Hepatic stellate cell (primary cell): Measurements from ENCODE around the gene CYP4V2.

Experiments
- DNase-seq: peaks from one replicate; pipeline ENCODE4 v3.0.0; 2011; ENCODE audit warnings: low spot score

Gene CYP4V2

DNA sequence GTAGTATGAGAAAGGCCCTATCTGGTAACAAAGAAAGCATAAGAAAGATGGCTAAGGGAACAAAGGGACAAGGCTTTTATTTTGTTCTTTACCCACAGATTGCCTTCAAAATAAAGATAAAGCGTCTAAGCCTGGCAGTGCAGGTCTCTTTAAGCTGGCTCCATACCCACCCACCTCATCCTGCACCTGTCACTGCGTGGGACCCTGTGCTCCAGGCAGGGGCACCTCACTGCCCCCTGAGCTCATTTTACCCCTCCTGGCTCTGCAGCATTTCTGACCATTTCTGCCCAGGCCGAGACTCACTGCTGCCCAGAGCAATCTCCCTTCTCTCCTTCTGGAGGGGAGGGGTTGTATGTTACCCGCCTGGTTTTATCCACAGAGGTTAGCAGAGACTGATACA is 1.7 kb upstream of the CYP4V2 start:
- DNase-seq, result no peak

DNA sequence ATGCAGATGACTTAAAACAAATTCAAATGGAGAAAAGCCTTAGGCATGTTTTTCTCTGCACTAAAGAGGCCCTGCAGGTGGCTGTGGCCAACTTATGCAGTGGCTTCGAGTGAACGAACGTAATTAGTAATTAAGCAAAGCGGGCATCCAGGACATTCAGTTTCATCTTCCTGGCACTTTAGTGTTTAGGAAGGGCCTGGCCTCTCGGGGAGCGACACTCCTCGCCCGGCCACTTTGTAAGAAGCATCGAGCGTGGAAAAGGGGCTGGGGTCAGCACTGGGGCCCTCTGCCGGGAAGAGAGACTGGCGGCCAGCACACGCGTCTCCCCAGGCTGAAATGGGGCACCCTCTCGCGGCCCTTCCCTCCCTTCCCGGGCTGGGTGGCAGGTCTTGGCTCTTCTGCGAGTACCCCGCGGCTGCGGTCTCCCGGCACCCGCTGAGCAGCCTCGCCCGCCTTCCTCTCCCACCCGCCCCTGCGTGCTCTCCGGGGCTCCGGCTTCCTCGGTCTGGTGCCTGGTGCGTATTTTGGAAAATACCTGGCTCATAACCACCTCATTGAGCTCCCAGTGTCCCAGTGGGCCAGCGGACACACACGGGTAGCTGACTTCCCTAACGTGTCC is 677 bp upstream of the CYP4V2 start:
- no peak for DNase-seq

DNA sequence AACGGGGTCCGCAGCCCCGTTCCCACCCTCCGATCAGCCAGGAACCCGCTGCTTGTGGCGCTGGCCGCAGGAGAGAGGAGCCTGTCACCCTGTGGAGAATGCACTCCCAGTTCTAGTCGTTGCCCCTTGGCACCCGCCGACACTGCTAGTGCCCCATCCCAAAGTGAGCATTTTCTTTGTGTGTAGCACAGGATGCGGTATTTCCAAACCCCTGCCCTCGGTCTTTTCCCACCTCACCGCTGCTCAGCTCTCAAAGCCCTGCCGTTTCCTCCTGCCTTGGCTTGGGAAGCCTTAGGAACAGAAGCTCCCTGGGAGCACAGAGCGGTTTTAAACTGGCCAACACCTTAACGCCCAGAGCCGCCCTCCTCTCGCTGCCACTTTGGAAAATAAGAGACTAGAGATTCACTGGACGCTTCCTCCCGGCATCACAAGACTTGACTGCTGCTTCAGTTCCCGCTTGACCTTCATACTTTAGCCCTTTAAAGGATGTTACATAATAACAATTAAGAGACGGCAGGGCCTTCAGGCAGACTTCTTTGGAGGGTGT is 772 bp downstream of the CYP4V2 start:
- DNase-seq, result peak; percentile 49

DNA sequence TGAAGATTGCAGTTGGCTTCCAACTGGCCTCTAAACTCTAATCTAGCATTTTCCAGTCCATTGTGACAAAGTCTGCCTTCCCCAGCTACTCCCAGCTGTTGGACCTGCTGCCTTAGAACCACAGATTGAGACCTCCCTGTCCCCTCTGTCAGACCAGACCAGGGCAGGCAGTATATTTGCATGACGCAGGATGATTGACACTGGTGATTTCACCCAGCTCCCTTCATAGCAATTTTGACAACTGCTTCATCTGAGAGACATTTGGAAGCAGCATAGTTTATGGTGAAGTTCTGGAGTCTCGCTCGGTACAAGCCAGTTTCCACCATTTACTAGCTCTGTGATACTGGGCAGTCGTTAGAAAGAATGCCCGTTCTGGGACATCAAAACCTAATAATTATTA is 2.5 kb downstream of the CYP4V2 start:
- DNase-seq, result no peak

DNA sequence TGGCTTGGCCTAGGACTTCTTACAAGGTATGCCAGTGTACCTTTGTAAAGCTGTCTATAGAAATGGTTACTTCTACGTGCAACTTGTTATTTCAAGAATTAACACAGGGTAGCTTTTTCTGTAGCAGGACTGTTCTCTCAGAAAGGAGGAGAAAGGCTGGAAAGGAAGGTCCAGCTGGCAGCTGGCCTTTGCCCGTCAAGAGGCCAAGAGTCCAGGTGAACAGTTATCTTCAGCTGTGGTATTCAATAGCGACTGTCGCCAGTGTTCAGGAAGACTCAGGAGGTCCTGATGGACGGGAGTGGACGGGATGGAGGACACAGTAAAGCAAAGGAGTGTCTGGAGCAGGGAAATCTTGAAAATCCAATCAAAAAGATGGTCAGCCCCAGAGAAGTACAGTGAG is 4.7 kb downstream of the CYP4V2 start:
- DNase-seq, result no peak

DNA sequence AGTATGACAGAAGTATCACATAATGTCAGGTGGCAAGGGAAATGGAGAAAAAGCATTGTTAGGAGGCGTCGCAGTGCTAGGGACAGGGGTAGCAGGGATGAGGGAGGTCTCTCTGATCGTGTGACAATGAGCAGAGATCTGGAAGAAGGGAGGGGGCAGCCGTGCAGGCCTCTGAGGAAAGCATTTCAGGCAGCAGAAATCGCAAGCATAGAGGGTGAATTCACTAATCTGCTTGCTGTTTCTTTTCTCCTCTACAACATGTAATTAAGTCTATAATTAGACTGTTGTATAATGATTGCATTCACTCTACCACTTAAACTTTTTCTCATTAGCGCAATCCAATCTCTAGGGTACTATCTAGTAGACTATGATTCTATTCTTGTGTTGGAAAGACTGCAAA is 9.1 kb downstream of the CYP4V2 start:
- DNase-seq, result no peak

DNA sequence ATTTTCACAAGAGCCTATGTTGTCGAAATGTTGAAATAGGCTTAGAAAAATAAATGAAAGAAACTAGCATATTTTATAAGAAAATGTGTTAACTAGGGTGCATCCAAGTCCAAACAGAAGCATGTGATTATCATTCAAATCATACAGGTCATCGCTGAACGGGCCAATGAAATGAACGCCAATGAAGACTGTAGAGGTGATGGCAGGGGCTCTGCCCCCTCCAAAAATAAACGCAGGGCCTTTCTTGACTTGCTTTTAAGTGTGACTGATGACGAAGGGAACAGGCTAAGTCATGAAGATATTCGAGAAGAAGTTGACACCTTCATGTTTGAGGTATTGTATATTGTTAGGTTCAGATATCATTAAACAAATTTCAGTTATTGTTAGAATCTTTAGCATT is 9.6 kb downstream of the CYP4V2 start:
- no peak for DNase-seq

DNA sequence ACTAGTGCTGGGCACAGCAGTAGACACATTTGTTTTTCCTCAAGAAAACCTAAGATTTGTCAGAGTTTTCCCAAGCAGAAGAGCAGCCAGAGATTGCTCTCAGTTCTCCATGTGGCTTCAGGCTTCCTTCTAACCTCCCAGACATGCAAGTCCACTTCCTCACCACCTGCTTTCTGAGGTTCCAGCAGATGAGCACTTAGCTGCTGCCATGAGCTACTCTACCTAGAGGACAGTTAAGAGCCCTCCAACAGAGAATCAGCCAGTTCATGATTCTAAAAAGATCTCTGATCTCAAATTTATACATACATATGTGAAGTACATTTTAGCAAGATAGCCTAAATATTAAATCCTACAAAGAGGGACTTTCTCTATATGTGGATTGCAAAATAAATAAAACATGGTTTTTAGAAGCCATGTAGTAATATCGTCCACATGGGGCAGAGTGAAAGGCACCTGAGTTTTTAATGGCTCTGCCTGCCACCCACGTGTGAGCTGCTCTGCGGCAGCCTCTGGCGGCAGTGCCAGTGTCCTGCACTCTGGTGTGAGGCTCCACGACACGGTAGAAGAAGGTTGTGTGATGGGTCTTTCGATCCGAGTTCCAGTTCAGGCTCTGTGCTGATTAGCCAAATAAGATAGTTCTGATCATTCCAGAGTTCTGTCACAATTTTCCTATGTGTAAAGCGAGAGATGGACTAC is 10.3 kb downstream of the CYP4V2 start:
- DNase-seq, result peak; percentile 67

DNA sequence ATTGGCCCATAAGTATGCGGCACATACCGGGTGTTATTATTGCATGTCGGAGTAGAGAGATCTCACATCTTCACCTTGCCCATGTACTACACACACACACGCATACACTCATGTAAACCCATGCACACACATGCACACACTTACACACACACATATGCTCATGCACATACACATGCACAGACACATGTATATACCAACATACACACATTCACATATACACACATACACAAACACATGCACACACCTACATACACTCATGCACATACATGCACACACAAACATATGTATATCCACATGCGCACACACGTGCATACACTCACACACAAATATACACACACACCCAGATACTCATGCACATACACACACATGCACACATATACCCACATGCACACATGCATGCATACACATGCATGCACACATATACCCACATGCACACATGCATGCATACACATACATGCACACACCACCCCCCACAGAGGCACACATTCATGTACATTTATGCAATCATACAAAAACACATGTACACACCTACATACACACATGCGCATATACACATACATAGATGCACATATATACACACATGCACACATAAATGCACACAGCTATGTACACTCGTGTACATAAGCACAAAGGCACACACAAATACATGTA is 11.2 kb downstream of the CYP4V2 start:
- DNase-seq, result no peak

DNA sequence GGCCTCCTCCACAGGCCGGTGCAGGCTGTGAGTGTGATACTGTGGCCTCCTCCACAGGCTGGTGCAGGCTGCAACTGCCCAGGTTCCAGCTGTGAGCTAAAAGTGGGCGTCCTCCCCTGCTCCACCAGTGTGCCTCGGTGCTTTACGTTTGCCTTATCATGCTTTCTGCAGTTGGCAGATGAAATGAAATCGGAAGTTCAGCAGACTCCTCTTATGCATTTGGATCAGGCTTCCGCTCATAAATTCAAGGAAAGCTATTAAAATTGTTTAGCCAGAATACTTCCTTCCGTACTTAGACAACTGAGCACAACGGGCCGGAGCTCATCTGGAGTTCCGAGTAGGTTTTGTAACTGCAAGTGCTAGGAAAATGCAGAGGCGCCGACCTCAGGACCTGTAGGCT is 12.0 kb downstream of the CYP4V2 start:
- DNase-seq, result no peak

DNA sequence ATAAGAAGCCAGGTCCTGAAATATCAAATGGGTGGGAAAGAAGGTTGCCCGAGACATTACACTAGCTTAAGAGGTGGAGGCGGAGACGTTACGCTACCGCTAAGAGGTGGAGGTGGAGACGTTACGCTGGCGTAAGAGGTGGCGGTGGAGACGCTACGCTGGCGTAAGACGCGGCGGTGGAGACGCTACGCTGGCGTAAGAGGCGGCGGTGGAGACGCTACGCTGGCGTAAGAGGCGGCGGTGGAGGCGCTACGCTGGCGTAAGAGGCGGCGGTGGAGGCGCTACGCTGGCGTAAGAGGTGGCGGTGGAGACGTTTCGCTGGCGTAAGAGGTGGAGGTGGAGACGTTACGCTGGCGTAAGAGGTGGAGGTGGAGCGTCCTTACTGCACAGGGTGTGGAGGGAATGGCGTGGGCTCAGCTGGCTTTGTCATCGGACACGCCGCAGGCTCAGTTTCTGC is 12.8 kb downstream of the CYP4V2 start:
- peak; percentile 21 for DNase-seq

DNA sequence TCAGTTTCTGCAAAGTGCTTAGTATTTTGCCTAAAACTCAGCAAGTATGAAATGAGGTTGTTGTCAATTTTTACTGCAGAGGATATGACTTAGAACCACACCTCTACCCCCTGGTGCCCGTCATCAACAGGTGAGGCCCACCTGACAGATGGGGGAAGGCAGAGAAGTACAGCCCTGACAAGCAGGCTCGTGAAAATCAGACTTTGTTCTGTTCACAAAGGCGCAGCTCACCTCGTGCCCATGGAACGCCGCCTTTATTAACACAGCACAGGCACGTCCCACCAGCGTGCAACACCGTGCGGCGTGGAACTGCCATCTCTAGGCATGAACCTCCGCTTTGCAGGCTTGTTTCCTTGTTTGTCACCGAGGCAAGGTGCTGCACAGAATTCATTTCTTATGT is 13.3 kb downstream of the CYP4V2 start:
- DNase-seq, result no peak

DNA sequence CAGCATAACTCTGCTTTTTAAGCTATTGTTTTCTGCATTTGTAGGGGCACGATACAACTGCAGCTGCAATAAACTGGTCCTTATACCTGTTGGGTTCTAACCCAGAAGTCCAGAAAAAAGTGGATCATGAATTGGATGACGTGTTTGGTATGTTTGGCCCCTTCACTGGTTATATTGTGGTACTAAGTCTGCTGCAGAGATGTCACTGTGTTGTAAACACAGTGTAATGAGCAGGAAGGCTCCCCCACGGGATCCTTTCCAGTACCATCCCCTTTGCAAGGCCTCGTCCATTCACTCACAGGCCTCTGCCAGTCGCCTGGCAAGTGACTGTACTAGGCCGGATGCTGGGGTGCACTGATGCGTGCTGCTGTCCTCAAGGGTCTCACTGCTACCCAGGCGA is 13.8 kb downstream of the CYP4V2 start:
- no peak for DNase-seq

DNA sequence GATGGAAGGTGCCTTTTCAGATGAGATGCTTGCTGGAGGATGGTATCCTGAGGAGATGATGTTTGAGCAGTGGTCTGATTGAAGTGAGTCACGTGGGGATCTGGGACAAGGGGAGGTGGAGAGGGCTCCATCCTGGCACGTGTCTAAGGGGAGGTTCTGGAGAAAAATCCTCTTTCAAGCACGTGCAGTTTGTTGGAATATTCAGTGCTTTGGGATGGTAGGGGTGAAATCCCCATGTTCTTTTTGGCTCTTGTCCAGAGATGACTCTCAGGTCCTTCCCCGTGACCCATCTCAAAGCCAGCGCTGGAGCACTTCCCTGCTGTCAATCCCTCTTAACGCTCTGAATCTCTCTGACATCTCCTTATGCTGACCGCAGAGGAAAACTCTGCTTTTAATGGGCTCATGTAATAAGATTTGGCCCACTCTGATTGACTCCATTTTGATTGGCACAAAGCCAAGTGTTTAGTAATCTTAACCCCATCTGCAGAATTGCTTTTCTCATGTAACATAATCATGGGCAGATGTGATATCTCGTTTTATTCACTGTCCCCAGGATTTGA is 25.2 kb downstream of the CYP4V2 start:
- DNase-seq, result no peak

DNA sequence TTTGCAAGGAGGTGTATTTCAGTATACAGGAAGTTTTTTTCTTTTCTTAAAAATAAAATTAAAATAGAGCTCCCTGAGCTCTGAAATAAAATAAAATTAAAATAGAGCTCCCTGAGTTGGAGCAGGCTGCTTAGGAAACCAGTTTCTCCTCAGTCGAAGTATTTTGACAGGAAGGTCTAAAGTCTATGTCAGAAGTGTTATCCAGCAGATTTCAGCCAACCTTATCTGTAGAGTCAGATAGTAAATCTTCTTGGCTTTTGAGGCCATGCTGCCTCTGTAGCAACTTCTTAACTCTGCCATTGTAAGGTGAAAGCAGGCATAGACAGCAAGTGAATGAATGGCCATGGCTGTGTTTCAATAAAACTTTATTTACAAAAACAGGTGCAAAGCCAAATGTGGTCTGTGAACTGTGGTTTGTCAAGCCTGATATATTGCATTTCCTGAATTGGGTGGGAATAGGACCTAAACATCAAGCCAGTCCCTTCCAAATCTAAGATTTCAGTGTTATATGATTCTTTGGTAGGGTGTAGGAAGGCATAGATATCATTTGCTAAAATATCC is 26.4 kb downstream of the CYP4V2 start:
- DNase-seq, result no peak

DNA sequence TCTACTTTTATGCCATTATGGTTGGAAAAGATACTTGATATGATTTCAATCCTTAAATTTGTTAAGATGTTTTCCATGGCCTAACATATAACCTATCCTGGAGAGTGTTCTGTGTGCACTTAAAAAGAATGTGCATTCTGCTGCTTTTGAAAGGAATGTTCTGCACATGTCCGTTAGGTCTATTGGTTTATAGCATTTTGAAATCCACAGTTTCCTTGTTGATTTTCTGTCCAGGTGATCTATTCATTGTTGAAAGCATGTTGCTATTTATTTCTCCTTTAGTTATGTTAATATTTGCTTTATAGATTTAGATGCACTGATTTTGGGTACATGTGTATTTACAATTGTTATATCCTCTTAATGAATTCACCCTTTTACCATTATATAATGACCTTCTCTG is 30.3 kb downstream of the CYP4V2 start:
- no peak for DNase-seq

DNA sequence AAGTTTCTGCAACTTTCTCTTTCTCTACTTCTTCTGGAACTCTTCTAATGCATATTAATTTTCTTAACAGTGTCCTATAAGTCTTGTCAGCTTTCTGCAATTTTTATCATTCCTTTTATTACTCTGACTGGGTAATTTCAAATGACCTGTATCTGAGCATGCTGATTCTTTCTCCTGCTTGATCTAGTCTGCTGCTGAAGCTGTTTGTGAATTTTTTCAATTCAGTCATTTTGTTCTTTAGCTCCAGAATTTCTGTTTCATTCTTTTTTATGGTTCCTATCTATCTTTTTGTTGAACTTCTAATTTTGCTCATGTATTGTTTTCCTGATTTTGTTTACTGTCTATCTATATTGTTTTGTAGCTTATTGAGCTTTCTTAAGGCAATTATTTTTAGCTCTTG is 34.5 kb downstream of the CYP4V2 start:
- no peak for DNase-seq

DNA sequence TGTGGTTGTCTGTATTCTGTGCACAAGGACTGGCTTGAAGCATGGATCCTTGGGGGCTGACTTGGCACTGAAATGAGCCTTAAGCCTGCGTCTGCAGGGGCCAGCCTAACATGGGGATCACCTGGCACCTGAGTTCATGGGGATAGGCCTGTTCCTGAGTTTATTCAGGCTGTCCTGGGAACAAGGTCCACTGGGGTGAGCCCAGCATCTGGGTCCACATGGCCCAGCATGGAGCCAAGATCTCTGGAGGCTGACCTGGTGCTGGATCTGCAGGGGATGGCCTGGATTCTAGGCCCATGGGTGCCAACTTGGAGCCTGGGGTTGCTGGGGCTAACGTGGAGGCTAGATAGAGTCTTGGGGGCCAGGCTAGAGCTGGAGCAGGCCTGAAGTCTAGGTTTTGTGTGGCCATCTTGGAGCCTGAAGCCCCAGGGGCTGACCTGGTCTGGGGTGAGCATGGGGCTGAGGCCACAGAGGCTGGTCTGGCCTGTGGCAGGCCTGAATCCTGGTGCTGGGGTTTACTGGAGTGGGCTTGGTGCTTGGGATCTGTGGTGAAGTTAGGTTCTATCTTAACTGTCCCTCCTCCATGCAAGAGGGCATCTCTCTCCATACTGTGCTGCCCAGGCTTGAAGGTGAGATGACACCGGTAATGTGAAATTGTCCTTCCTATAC is 35.3 kb downstream of the CYP4V2 start:
- no peak for DNase-seq

DNA sequence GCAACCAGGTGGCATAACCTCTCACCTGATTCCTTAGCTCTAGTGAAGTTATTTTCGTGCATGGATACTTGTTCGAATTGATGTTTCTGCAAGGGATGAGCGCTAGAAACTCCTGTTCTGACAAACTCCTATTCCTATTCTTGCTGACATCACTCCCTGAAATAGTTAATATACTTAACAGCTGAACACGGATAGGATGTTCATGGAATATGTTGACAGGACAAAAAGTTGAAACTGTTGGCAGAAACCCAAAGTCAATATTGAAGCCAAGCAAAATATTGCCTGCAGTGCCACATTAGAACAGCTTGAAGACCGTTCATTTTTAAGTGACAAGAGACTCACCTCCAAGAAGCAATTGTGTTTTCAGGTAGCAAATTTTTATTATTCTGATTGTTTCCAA is 35.9 kb downstream of the CYP4V2 start, which contains the start of gene KLKB1:
Gene KLKB1, plus strand, starts transcription at position 287 of the 400 bp plus-strand sequence. CDS start 689 bp downstream, outside the sequence.
- DNase-seq, result no peak

DNA sequence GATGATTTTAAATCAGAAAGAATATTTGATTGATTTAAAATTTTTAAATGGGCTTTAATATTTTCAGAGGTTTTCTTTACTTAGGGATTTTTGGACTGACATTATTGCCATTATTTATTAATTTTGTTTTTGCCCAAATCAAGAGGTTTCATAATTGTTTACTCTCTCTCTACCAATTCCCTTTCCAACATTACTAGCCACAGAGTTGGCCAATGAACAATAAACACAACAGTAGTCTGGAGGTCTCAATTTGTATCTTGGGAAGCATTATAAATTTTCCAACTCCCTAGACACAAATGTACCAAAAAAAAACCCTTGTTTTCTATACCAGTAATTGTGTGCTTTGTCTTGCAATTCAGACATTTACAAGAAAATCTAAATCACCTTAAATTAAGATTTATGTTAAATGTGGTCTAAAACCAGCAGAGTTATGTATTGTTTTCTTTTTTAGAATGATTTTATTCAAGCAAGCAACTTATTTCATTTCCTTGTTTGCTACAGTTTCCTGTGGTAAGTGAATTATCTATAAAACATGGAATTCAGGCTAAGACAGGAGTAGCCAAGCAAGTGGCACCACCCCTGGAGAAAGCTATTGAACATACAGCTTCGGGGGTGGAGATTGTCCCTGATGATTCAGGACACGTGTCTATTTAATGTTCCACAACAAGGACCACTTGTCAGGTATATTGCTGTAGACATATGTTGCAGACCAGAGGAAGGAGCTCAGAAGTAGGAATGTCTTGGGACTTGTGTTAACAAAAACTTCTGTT is 36.6 kb downstream of the CYP4V2 start:
- DNase-seq, result no peak

DNA sequence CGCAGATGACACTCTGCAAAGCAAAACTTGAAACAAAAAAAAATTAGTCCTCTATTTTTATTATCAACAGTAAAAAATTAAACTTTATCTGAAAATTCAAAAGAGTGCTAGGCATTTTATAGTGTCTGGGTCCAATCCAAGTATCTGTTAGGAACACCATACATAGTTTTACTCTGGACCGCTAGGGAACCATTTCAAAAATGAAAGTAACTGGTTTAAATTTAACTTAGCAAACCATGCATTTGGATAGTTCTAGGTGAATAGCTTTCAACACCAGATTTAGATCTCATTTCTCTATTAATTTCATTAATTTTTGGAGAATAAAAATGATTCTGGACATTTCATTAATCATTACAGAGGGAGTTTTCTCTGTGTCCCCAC is 37.1 kb downstream of the CYP4V2 start:
- no peak for DNase-seq
